Measurements from ENCODE around the gene ANTXR1. TPM values are rescaled to one million over a fixed set of nuclear protein-coding genes. Genes with fewer than 3 reads are reported as not detected.

ANTXR1 gene
- total RNA-seq, 1 donor from 2014 or later = not detected

DNA sequence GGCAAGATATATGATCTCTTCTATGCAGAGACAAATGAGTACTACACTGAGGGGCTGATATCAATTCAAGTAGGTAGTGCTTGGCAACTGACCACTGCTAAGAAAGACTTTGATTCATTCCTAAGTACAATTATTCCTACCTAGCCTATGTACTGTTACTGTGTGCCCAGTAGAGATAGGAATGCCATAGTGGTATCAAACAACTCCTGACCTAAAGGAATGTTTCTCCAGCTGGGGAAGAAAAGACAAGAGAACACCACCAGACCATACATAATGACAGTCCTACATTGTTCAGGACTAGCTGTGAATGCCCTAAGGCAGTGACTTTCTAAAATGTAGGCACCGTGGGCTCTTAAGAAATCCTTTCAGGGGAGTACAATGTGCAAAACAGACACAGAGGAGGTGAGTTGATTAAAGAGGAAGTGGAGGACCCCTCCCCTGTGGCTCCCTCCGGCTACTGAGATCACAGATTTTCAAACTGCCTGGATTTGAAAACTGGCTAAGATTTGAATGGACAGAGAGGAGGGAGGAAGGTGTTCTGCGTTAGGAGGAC, 89.1 kb downstream of the ANTXR1 start:
- no peaks in the 10 kb centered on the region for H3K9me3 Mint-ChIP-seq
- no peaks in the 10 kb centered on the region for H3K4me1 Mint-ChIP-seq (ENCODE audit: low read depth)
- no peak overlapping the region for H3K27ac Mint-ChIP-seq
- peaks cover 16% of the 10 kb centered on the region for H3K27me3 Mint-ChIP-seq (ENCODE audit: insufficient read depth)
- DNase-seq (ENCODE audit: low spot score) = no peak
- H3K4me3 Mint-ChIP-seq = no peak overlapping the region
- intact Hi-C loops (cut with micrococcal nuclease) = no loop called here
- no peaks in the 10 kb centered on the region for H3K36me3 Mint-ChIP-seq (ENCODE audit: low read depth)

DNA sequence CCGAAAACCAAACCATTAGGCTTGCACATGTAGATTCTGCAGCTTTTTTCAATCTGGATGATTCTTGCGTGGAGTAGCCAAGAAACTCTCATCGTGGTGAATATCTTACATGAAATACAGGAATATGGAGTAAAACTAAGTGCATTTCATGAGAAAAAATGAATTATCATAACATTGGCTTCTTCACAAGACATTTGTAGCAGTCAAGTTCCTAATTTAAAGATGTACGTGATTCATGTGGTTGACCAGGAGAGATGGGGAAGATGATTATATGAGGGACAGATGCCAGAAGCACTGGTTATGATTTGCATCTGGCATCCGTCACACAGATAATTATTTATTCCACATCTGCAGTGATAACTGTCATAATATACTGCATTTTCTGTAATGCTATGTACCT, 90.4 kb downstream of the ANTXR1 start:
- H3K9me3 Mint-ChIP-seq = no peaks in the 10 kb centered on the region
- H3K4me1 Mint-ChIP-seq (ENCODE audit: low read depth) = no peaks in the 10 kb centered on the region
- H3K4me3 Mint-ChIP-seq = no peak overlapping the region
- H3K27me3 Mint-ChIP-seq (ENCODE audit: insufficient read depth) = peaks cover 8% of the 10 kb centered on the region
- H3K36me3 Mint-ChIP-seq (ENCODE audit: low read depth) = no peaks in the 10 kb centered on the region
- H3K27ac Mint-ChIP-seq = no peak overlapping the region
- no peak for DNase-seq (ENCODE audit: low spot score)
- intact Hi-C loops (cut with micrococcal nuclease) = no loop called here

DNA sequence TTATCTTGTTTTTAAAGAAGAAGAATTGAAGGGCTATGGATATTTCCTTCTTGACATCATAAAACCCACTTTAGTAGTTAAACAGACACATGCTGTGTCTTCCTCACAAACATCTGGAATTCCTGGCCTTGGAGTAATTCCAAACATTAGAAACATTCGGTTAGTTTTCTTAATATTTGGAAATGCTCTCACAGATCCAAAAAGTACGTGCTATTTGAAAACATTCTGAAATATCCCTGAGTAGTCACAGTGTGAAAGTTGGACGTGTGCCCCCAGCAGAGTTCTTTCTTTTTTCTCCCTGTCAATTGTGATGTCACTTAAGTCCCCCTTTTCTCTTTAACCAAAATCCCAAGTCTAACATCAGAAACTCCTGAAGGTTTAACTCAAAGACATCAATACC, 91.3 kb downstream of the ANTXR1 start:
- DNase-seq (ENCODE audit: low spot score) = no peak
- intact Hi-C loops (cut with micrococcal nuclease) = no loop called here
- H3K36me3 Mint-ChIP-seq (ENCODE audit: low read depth) = no peaks in the 10 kb centered on the region
- no peak overlapping the region for H3K27ac Mint-ChIP-seq
- no peaks in the 10 kb centered on the region for H3K4me1 Mint-ChIP-seq (ENCODE audit: low read depth)
- H3K4me3 Mint-ChIP-seq = no peak overlapping the region
- H3K9me3 Mint-ChIP-seq = no peaks in the 10 kb centered on the region
- H3K27me3 Mint-ChIP-seq (ENCODE audit: insufficient read depth) = peaks cover 16% of the 10 kb centered on the region

DNA sequence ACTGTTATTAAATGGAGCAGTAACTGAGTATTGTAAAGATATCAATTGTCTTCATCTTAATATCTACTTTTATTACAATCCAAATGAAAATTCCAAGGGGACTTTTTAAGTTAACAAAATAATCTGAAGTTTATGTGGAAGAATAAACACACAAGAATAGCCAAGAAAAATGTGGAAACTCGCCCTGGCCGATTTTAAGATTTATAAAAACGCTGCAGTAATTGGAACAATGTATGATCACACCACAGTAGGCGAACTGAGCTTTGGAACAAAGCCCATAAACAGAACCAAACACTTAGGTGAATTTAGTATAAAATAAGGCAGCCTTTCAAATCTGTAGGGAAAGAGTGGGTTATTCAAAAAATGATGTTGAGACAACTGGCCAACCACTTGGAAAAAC, 96.3 kb downstream of the ANTXR1 start:
- Mint-ChIP-seq H3K4me3 (no peak overlapping the region), H3K27ac (no peak overlapping the region), H3K36me3 (ENCODE audit: low read depth) (no peaks in the 10 kb centered on the region), H3K4me1 (ENCODE audit: low read depth) (no peaks in the 10 kb centered on the region), H3K9me3 (no peaks in the 10 kb centered on the region), H3K27me3 (ENCODE audit: insufficient read depth) (peaks cover 35% of the 10 kb centered on the region)
- intact Hi-C loops (cut with micrococcal nuclease) = no loop called here
- DNase-seq (ENCODE audit: low spot score) = no peak

DNA sequence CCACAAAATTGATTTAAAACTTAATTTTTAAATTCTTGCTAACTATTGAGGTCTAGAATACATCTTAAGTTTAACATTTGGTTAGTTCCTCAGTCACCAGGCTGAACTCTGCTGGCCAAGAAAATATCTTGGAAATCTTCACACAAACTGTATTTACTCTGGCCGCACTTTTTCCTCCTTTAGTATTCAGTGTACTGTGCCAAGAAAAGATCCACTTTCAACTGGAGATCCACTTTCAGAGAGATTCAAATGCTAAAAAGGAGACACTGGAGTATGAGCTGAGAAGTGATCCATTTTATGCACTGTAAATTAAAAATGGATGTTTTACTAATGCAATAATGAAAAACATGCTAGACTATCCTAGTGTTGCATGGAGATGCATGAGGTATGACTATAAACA, 98.1 kb downstream of the ANTXR1 start:
- Mint-ChIP-seq H3K4me1 (ENCODE audit: low read depth) (no peaks in the 10 kb centered on the region), H3K9me3 (no peaks in the 10 kb centered on the region), H3K4me3 (no peak overlapping the region), H3K27ac (no peak overlapping the region), H3K36me3 (ENCODE audit: low read depth) (no peaks in the 10 kb centered on the region), H3K27me3 (ENCODE audit: insufficient read depth) (peaks cover 41% of the 10 kb centered on the region)
- no peak for DNase-seq (ENCODE audit: low spot score)
- intact Hi-C loops (cut with micrococcal nuclease) = no loop called here

DNA sequence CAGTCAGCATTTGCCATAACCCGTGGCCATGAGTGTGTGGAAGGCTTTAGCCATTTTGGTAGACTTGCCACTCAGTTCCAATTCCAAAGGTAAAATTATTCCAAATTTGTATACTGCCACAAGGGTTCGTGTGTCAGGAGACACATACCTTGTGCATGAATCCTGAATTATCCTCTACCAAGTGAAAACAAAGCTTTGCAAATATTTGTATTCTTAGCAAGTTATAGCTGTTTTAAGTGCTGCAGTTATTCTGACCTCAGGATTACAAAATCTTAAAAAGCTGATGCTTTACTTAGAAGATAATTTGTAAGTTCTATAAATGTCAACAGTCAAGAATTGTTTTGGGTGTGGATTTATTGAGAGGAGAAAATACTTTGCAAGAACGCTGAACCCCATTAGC, 100.6 kb downstream of the ANTXR1 start:
- H3K27me3 Mint-ChIP-seq (ENCODE audit: insufficient read depth) = peaks cover 35% of the 10 kb centered on the region
- no peaks in the 10 kb centered on the region for H3K36me3 Mint-ChIP-seq (ENCODE audit: low read depth)
- no peak overlapping the region for H3K4me3 Mint-ChIP-seq
- DNase-seq (ENCODE audit: low spot score) = no peak
- no peak overlapping the region for H3K27ac Mint-ChIP-seq
- H3K9me3 Mint-ChIP-seq = no peaks in the 10 kb centered on the region
- intact Hi-C loops (cut with micrococcal nuclease) = no loop called here
- no peaks in the 10 kb centered on the region for H3K4me1 Mint-ChIP-seq (ENCODE audit: low read depth)

DNA sequence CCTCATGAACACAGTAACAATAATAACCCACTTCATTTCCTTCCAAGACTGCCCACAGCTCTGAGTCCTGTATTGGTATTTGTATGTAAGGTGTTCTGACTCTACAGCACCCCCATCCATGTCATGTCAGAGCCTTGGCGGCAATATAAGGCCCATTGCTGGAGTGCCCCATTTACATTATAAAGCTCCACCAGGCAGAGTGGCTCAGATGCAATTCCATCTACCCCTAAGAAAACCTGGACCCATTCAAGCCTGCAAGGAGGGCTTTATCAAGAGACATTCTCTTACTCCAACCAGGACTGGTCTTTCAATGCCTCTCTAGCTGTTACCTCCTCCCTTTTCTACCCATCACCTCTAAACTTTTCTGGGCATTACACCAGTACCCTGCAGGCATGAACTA, 101.6 kb downstream of the ANTXR1 start:
- H3K27me3 Mint-ChIP-seq (ENCODE audit: insufficient read depth) = peaks cover 29% of the 10 kb centered on the region
- intact Hi-C loops (cut with micrococcal nuclease) = no loop called here

DNA sequence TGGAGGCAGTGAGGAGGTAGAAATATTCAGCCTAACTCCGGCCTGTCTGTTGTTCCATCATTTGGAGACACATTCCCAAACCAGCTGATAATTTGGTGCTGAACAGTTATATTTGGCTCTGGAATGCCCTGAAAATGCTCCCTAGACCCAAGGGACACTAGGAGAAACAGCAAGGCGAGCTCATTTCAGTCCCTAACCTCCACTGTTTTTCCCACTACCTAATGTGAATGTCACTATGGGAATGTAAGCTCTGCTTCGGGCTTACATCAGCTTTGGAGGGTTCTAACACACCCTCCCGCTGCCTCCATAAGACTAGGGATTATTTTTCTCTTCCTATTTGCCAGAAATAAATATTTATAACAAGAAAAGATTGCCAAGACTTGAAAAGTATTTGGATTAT, 103.5 kb downstream of the ANTXR1 start:
- H3K36me3 Mint-ChIP-seq (ENCODE audit: low read depth) = no peaks in the 10 kb centered on the region
- H3K27ac Mint-ChIP-seq = no peak overlapping the region
- H3K27me3 Mint-ChIP-seq (ENCODE audit: insufficient read depth) = peaks cover 21% of the 10 kb centered on the region
- DNase-seq (ENCODE audit: low spot score) = no peak
- no peaks in the 10 kb centered on the region for H3K9me3 Mint-ChIP-seq
- no peaks in the 10 kb centered on the region for H3K4me1 Mint-ChIP-seq (ENCODE audit: low read depth)
- intact Hi-C loops (cut with micrococcal nuclease) = no loop called here
- H3K4me3 Mint-ChIP-seq = no peak overlapping the region

More for the DNA sequence above, 101.6 kb downstream of the ANTXR1 start:
- Mint-ChIP-seq H3K4me3 (no peak overlapping the region), H3K36me3 (ENCODE audit: low read depth) (no peaks in the 10 kb centered on the region), H3K9me3 (no peaks in the 10 kb centered on the region), H3K27ac (no peak overlapping the region), H3K4me1 (ENCODE audit: low read depth) (no peaks in the 10 kb centered on the region)
- no peak for DNase-seq (ENCODE audit: low spot score)

DNA sequence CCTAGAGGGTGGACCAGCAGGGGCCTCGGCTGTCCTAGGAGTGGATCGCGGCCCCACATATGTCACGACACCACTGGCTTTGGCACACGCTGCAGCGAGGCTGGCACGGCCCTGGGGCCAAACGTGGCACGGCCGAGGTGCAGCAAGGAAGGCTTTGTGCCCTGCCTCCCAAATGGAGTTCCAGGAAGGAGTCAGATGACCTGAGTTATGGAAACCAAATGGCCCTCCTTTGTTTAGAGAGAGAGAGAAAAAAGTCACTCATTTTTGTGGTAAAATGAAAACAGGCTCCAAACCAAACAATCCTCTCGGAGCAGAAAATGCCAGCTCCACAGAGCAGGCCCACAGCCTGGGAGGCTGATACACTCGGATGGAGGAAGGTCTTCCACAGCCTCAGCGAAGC, 105.6 kb downstream of the ANTXR1 start:
- intact Hi-C loops (cut with micrococcal nuclease) = no loop called here
- H3K9me3 Mint-ChIP-seq = no peaks in the 10 kb centered on the region

DNA sequence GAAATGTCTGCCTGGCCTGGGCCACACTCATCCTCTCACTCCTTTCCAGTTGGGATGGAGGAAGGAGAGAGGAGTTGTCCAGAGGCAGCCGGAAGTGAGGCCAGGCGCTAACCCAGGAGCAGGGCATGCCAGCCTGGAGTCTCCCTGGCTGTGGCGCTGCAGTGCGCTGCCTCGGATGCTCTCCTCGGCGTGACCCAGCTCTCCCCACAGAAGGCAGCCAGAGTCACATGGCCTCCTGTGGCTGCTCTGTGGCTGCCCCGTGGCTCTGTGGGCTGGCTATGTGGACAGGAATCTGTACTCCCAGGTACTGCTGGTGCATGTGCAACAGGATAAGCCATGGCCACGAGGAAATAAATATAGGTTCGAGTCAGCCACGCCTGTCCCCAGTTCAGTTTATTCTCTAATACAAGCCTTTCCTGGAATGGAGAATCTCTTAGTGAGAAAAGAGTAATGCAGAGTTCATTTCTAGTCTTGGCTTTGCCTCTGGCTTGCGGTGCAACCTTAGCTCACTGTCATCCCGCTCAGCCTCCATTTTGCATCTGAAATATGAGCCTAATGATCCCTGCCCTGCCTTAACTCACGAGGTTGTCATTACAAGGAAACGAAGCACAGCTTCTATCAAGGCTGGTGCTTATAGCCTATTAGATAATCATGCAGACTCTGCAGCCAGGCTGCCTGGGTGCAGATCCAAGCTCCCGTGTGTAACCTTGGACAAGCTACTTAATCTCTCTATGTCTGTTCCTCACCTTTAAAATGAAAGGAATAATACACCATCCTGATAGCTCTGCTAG, 106.3 kb downstream of the ANTXR1 start:
- DNase-seq (ENCODE audit: low spot score) = no peak
- intact Hi-C loops (cut with micrococcal nuclease) = no loop called here
- Mint-ChIP-seq H3K27me3 (ENCODE audit: insufficient read depth) (peaks cover 13% of the 10 kb centered on the region), H3K27ac (no peak overlapping the region), H3K4me1 (ENCODE audit: low read depth) (no peaks in the 10 kb centered on the region), H3K4me3 (no peak overlapping the region), H3K9me3 (no peaks in the 10 kb centered on the region), H3K36me3 (ENCODE audit: low read depth) (no peaks in the 10 kb centered on the region)

More for the DNA sequence above, 105.6 kb downstream of the ANTXR1 start:
- Mint-ChIP-seq H3K4me1 (ENCODE audit: low read depth) (no peaks in the 10 kb centered on the region), H3K27me3 (ENCODE audit: insufficient read depth) (peaks cover 19% of the 10 kb centered on the region), H3K4me3 (no peak overlapping the region), H3K27ac (no peak overlapping the region), H3K36me3 (ENCODE audit: low read depth) (no peaks in the 10 kb centered on the region)
- no peak for DNase-seq (ENCODE audit: low spot score)

DNA sequence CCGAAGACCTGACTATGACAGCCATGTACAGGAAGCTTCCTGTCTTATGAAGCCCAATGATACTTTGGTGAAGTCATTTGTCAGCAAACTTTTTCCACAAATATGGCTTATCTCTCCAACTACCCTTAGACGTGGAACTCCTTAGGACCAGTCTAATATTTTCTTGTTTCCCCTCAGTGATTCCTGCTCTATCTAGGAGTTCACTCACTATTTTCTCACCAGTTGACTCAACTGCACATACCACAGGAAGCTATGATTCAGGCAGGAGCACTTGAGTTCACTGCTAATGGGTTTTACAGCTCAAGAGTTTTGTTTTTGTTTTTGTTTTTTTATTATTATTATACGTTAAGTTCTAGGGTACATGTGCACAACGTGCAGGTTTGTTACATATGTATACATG, 109.3 kb downstream of the ANTXR1 start:
- Mint-ChIP-seq H3K27ac (no peak overlapping the region), H3K36me3 (ENCODE audit: low read depth) (no peaks in the 10 kb centered on the region)
- intact Hi-C loops (cut with micrococcal nuclease) = no loop called here

DNA sequence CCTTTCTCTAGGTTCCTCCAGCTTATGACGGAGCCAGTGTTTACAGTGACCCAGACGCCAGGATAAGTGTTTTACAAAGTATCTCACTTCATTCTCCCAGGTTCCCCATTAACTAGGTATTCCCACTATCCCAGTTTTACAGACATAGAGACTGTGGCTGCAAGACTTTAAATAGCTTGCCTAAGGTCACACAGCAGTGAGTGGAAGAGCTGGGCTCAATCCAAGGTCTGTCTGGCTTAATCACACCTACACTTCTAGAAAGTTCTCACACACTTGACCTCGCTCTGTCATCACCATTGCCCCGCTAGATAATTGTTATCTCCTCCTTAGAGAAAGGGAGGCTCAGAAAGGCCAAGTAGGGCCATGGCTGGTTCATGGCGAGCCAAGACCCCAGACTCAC, 110.2 kb downstream of the ANTXR1 start:
- intact Hi-C loops (cut with micrococcal nuclease) = no loop called here
- Mint-ChIP-seq H3K4me3 (no peak overlapping the region), H3K27ac (no peak overlapping the region), H3K27me3 (ENCODE audit: insufficient read depth) (peaks cover 6% of the 10 kb centered on the region), H3K4me1 (ENCODE audit: low read depth) (no peaks in the 10 kb centered on the region), H3K36me3 (ENCODE audit: low read depth) (no peaks in the 10 kb centered on the region), H3K9me3 (no peaks in the 10 kb centered on the region)
- DNase-seq (ENCODE audit: low spot score) = no peak

More for the DNA sequence above, 109.3 kb downstream of the ANTXR1 start:
- Mint-ChIP-seq H3K9me3 (no peaks in the 10 kb centered on the region), H3K4me3 (no peak overlapping the region), H3K4me1 (ENCODE audit: low read depth) (no peaks in the 10 kb centered on the region), H3K27me3 (ENCODE audit: insufficient read depth) (peaks cover 6% of the 10 kb centered on the region)
- no peak for DNase-seq (ENCODE audit: low spot score)

DNA sequence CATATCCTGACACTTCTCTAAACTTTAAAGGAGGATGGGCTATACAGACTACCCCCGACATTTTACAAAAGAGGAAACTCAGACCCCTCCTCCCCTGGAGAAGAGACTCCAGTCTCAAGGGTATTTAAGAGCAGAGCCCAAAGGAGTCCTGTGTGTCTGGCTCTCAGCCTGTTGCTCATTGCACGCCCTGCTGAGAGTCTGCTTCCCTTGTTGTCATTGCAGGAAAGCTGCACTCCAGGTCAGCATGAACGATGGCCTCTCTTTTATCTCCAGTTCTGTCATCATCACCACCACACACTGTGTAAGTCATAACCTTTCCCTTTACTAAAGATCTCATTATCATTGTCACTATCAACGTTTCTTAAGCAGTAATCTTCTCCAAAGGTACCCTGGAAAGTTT, 111.4 kb downstream of the ANTXR1 start:
- H3K27me3 Mint-ChIP-seq (ENCODE audit: insufficient read depth) = peaks cover 6% of the 10 kb centered on the region
- H3K4me3 Mint-ChIP-seq = no peak overlapping the region
- H3K36me3 Mint-ChIP-seq (ENCODE audit: low read depth) = no peaks in the 10 kb centered on the region
- no peaks in the 10 kb centered on the region for H3K4me1 Mint-ChIP-seq (ENCODE audit: low read depth)
- H3K9me3 Mint-ChIP-seq = no peaks in the 10 kb centered on the region
- no peak overlapping the region for H3K27ac Mint-ChIP-seq
- intact Hi-C loops (cut with micrococcal nuclease) = no loop called here
- no peak for DNase-seq (ENCODE audit: low spot score)

Data from activated T-helper 1 cell treated with anti-CD3 and anti-CD28 coated beads, Interleukin-12 subunit alpha, Interleukin-12 subunit beta, Interleukin-2, Interleukin-4 antibody, amounts not matched to agents 30 ng/mL and 10 ng/mL and 1 ng/mL, durations not matched to agents 14 hours and 24 hours and 36 hours (primary cell).